Raji (cell line): ENCODE results near the gene VAMP3.

ENCODE experiments used
- POLR2A ChIP-seq: IDR thresholded peaks from 2 replicates; pipeline ENCODE4 v1.6.1; 2011; ENCODE audit warnings: low read depth, low read length, control low read depth; ENCODE audit not compliant: insufficient read depth

The VAMP3 gene

DNA sequence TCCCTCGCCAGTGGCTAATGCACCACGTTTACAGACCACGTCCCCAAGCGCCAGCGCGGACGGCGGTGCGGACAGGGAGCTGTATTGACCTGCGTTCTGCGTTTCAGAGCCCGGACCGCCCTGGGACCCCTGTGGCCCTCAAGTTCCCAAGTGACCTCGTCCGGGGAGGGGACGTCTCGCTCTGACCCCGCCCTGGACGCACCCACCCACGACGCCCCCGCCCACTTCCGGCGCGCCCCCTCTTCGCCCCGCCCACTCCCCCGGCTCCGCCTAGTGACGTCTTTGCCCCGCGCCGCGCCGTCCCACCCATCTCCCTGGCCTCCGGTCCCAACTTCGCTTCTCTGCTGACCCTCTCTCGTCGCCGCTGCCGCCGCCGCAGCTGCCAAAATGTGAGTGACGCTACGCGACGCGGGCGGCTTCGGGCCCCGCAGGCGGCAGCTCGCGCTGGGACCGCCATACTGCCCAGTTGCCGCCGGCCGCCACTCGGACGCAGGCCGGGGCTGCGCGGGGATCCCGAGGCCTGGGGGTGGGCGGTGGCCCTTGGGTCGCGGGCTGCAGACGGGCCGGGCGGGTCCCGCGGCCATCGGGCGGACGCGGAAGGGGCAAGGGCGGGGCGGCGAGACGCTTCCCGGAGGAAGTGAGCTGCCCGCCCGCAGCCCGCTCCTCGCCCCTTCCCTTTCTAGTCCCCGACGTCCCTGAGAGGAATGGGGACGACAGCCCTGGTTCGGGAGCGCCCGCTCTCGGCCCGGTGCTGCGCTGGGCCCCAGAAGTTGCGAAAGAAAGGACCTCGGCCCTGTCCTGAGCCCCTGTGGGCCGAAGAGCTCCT is at the start of gene VAMP3:
TSS of gene VAMP3 (plus strand) at position 300 of the 826 bp plus-strand sequence. CDS start at position 388, 88 bp downstream.
- peak; percentile 72 for TF ChIP-seq POLR2A

GRCh38 chr1:7721940-7722669 is 49.0 kb upstream of the VAMP3 start:
- no peak for TF ChIP-seq POLR2A

GRCh38 chr1:7722670-7723012 is 48.5 kb upstream of the VAMP3 start:
- no peak for TF ChIP-seq POLR2A

- TF ChIP-seq POLR2A, result no peak
These were observed 44.5 kb upstream of the VAMP3 start for GRCh38 chr1:7726623-7727022.

DNA sequence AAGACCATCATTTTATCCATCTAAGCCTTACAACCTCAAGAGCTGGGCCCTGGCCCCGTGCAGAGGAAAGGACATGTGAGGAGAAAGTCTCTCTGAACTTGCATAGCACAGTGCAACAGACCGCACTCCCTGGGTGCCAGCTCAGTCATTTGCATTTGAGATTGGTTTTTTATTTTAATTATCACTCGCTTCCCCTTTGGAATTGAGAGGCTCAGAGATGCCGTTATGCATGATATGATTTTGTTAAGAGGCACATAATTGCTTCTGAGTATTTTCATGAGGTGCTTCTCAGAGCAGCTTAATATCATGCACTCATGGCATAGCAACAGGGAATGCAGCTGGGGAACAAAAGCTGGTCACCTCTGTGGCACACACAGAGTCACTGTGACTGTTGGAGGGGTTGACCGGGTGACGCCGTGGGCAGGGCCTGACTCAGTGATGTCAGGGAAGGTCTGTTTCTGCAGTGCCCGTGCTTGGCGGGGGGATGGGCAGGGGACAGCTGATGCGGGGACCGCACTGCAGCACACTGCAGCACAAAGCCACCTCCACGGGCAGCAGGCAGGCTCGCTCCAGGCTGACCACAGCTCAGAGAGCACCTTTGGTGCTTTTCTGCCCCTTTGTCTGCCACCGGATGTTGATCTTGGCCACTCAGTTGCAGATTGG is 43.2 kb upstream of the VAMP3 start:
- TF ChIP-seq POLR2A, result no peak

GRCh38 chr1:7729761-7730160 is 41.3 kb upstream of the VAMP3 start:
- no peak for TF ChIP-seq POLR2A

DNA sequence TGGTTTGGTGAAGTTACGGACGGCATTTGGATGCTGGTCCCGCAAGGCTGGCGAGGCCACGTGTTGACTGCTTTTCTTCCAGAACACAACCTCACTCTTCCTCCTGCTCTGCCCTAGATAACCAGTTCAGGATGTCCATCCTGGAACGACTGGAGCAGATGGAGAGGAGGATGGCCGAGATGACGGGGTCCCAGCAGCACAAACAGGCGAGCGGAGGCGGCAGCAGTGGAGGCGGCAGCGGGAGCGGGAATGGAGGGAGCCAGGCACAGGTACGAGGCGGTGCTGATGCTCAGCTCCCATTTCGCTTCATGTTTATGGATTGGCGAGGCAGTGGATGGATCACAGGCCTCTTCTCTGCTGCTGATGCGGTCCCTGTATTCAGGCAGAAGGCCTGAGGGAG is 38.8 kb upstream of the VAMP3 start:
- no peak for TF ChIP-seq POLR2A

- TF ChIP-seq POLR2A, result no peak
These were observed 37.8 kb upstream of the VAMP3 start for GRCh38 chr1:7733276-7733675.

- no peak for TF ChIP-seq POLR2A
These were observed 33.1 kb upstream of the VAMP3 start for GRCh38 chr1:7738044-7738443.

DNA sequence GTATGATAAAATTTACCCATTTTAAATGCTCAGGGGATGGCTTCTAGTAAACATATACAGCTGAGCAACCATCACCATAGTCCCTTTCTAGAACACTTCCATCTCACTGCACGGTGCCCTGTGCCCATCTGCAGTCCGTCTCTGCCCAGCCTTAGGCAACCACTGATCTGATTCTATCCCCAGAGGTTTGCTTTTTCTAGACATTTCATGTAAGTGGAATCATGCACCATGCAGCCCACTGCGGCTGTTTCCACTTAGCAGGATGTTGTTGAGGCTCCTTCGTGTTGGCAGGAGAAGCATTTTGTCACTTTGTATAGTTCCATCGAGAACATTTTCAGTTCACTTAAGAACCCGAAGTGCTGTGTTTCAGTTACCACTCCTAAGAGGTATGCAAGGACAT is 27.8 kb upstream of the VAMP3 start:
- no peak for TF ChIP-seq POLR2A

DNA sequence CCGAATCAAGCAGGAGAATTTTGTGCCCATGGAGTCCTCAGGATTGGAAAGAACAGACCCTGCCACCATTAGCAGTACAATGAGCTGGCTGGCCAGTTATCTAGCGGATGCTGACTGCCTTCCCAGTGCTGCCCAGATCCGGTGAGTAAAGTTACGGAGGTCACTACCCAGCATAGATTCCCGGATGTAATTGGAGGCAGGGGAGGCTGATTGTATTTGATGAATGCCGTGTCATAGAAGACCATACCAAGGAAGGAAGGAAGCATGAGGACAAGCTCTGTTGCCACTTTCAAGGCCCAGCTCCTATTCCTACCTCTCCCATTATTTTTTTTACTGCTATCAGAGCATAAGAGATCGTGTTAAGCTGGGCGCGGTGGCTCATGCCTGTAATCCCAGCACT is 26.2 kb upstream of the VAMP3 start:
- TF ChIP-seq POLR2A, result no peak

GRCh38 chr1:7745783-7746182 is 25.3 kb upstream of the VAMP3 start:
- TF ChIP-seq POLR2A, result no peak

DNA sequence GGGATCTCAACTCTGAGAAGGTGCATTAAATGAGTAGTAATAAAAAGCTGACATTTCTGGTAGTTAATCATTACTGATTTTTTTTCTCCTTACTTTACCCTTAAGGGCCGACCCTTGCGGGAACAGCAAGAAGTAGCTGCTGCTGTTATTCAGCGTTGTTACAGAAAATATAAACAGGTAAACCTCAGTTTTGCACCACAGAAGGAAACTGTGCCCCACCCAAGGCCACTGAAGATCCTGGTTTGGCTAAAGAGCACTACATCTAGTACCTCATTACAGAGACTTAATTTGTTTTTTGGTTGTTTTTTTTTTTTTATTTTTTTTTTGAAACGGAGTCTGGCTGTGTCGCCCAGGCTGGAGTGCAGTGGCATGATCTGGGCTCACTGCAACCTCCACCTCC is 23.5 kb upstream of the VAMP3 start:
- no peak for TF ChIP-seq POLR2A

DNA sequence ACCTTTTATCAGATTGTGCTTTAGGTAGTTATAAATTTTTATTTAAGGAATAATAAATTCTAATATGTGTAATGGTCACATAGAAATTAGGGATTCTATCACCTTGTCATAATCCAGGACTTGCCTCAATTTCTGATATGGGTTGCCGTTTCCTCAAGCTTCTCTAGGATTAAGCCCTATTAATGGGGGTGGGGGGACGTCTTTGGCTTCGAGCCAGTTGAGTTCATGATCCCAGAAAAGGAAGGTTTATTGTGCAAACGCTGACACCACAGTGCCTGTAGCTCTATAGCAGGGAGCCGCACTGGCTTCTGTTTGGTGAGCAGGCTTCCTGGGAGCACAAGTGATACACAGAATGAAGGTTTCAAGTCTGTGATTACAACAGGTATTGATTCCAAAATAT is 22.0 kb upstream of the VAMP3 start:
- TF ChIP-seq POLR2A, result no peak

DNA sequence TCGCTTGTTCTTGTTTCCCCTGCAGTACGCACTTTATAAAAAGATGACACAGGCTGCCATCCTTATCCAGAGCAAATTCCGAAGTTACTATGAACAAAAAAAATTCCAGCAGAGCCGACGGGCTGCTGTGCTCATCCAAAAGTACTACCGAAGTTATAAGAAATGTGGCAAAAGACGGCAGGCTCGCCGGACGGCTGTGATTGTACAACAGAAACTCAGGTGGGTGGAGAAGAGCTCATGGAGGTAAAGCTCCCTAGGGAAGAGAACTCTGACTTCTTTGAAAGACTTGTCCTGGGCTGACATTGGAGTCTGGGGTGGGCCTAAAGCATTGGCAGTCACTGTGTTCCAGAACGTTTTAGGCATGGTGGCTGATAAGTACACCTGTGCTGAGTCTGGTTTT is 19.9 kb upstream of the VAMP3 start:
- TF ChIP-seq POLR2A, result no peak
